HG03159 (cell line): ENCODE results near the gene OR6J1.
"Not testable (repeated sequence)": the region's sequence is repeated elsewhere in the genome, so short reads cannot be mapped to it uniquely, and the experiment has no call there.

Experiments
- ATAC-seq: cut with Tn5 transposase; IDR thresholded peaks from one replicate; pipeline ENCODE4 v1.9.1; 2021; ENCODE audit warnings: mild to moderate bottlenecking, moderate library complexity; ENCODE audit not compliant: unreplicated experiment

Gene OR6J1

DNA sequence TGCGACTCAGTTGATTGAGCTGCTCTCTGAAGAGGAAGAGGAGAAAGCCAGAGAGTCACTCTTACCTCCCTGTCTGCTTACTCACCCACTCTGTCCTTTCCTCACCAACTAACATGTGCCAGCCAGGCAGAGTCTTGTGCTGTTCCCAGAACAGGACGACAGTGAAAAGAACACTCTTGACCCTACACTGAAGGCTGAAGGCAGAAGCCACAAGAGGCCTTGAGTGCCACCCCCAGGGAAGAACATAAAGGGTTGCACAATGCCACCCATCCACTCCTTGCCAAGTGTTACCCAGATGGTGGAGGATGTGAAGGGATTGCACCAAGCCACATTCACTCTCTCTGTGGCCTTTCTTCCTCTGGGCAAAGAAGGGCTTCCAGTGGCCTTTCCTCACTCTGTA, 33.2 kb downstream of the OR6J1 start:
- ATAC-seq: no peak

DNA sequence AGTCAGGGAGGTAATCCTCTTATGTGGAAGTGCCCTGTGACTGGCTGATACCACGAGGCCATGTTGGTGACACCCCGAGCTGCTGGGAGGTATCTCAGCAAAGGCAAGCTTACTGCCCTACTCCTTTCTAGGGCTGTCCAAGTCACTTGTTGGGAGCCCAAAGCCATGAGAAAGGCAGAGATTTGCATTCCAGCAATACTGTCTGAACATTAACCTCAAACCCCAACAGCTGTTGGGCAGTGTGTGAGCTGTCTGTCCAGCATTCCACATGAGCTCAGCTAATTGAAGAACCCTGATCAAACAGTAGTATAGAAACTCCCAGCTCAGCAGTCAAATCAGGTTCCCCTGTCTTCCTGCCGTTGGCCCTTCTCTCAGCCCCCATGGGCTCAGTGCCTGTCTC, 36.9 kb downstream of the OR6J1 start:
- ATAC-seq: no peak

DNA sequence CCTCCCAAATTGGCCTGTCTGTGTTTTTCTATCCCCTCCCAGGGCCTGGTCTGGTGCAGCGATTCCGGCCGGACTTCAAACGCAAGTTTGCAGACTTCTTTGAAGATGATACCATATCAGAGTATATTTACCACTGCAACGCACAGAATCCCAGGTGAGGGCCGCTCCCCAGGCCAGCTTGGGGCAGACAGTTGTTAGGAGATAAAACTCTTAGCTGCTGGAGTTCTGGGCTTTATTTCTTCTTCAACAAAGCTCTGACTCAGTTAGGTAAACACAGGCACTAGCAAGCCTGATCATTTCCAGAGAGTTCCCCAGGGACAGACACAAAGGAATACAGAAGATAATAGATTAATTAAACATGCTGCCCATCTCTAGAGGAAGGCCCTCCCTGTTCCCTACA, 37.8 kb downstream of the OR6J1 start:
- ATAC-seq: no peak

GRCh38 chr14:22602862-22603261, 41.3 kb downstream of the OR6J1 start:
- no peak for ATAC-seq

GRCh38 chr14:22601996-22602395, 42.2 kb downstream of the OR6J1 start:
- ATAC-seq: no peak

- no peak for ATAC-seq
These were observed 42.7 kb downstream of the OR6J1 start for GRCh38 chr14:22601456-22601855.

DNA sequence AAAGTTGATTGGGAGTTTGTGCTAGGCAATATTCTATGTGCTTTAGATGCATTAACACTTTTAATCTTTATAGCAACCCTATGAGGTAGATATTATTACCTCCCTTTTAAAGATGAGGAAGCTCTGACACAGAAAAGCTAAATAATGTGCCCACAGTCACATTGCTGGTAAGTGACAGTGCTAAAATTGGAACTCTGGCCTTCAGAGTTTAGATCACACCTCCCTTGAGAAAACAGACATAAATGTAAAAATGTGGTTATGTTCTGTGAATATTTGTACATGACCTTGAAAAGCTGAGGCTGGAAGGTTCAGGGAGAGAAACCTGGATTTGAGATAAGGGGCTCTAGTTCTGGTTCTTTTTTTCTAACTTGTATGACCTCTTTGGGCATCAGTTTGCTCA, 44.1 kb downstream of the OR6J1 start:
- ATAC-seq: no peak

GRCh38 chr14:22599349-22599748, 44.8 kb downstream of the OR6J1 start:
- no peak for ATAC-seq

- ATAC-seq: no peak
These were observed 45.3 kb downstream of the OR6J1 start for GRCh38 chr14:22598896-22599244.

- ATAC-seq: peak; percentile 68
These were observed 45.9 kb downstream of the OR6J1 start, which contains the start of gene ABHD4 for GRCh38 chr14:22598099-22598895. TSS of gene ABHD4 (plus strand) at chr14:22598300. CDS start at chr14:22598307, 7 bp downstream.

DNA sequence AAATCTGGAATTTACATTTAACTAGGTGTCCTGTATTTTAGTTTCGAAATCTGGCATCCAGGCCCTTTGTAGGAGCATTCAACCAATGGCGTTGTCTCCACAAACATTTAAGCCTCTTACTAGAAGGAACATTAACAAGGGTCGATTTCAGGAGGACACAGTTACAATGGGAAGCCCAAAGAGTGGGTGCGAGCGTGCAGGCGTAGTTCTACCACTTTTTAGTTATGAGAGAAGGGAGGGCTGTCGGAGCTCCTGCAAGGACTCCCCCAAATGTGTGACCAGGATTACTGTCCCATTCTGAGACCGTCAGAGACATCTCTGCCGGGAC, 46.4 kb downstream of the OR6J1 start:
- ATAC-seq: peak; percentile 21

- no peak for ATAC-seq
These were observed 46.9 kb downstream of the OR6J1 start for GRCh38 chr14:22597265-22597664.

- ATAC-seq: no peak
These were observed 47.7 kb downstream of the OR6J1 start for GRCh38 chr14:22596354-22596879.

DNA sequence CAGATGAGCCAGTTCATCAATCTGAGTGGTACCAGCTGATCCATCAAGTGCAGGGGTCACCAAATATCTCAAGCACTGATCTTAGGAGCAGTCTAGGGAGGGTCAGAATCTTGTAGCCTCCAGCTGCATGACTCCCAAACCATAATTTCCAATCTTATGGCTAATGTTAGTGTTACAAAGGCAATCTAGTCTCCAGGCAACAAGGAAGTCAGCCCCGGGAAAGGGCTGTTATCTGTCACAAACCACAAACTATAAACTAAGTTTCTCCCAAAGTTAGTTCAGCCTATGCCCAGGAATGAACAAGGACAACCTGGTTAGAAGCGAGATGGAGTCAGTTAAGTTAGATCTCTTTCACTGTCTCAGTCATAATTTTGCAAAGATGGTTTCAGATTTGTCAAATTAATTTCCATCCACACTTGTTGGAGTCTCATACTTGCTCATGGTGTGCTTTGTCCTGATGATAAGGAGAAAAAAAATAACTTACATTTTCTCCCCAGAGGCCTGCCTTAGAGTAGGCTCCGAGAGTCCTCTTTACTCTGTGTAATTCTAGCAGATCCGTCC, 49.9 kb downstream of the OR6J1 start:
- no peak for ATAC-seq

DNA sequence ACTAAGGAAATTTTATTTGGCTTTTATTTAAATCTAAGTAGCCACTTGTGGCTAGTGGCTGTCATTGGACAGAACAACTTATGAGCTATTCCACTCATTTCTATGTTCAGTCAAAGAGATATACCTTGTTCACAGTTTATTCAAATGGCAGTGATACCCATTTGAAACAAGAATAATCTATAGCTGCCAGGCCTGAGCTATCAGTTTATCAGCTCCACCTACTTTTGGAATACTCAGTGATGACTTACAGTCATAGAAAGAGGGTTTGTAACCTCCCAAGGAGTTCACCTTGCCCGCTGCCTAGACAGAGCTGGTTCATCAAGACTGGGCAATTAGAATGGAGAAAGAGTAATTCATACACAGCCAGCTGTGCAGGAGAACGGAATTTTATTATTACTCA, 50.6 kb downstream of the OR6J1 start:
- no peak for ATAC-seq

DNA sequence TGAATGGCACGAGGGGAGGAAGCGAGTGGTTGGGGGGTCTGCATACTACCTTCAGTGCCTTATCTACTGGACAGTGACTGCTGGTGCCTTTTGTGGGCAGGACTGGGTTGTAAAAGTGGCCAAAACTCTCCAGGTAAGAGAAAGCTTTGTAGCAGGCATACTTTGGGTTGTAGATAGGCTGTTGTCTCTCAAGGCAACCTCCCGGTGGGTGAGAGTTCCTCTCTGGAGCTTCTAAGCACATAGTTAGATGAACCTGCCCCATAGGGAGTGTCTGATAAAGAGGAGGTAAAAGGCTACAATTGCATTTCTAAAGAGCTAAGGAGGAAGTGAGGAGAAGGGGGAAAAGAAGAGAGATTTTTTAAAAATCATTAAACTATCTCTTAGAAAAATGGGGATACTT, 51.0 kb downstream of the OR6J1 start:
- ATAC-seq: no peak

DNA sequence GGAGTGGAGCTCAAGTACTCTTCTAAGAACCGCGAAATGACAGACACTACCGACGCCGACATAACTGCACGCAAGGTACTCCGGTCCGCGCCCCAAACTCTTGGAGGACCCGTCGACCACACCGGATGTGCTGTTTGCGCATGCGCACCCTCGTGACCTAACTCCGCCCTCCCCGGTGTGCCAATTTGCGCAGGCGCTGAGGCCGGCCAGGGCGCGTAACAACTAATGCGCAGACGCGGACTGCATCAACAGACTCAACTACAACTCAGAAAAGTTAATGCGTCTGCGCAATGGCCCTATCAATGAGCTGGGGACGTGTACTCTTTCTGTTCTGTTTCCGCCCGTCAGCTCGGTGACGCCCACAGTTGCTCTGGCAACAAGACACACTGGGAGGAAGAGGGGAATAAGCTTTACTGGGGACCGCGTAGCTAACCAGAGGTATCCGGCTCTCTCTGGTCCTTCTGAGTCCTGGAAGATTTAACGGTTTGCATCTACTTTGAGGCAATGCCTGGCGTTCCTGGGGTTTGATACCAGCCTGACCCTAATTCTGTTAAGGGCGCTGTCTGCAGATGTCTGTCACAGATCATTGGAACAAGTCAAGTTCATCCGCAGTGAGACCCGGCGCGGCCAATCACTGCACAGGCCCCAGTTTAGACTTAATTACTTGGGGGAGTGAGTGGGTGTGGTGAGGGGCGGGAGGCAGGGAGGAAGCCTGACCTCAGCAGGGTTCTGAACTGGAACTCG, 54.9 kb downstream of the OR6J1 start, which contains the start of gene DAD1:
Gene DAD1, minus strand, starts transcription at position 129 of the 744 bp plus-strand sequence. Its CDS starts 67 bp downstream, at position 62.
- peak; percentile 88 for ATAC-seq

DNA sequence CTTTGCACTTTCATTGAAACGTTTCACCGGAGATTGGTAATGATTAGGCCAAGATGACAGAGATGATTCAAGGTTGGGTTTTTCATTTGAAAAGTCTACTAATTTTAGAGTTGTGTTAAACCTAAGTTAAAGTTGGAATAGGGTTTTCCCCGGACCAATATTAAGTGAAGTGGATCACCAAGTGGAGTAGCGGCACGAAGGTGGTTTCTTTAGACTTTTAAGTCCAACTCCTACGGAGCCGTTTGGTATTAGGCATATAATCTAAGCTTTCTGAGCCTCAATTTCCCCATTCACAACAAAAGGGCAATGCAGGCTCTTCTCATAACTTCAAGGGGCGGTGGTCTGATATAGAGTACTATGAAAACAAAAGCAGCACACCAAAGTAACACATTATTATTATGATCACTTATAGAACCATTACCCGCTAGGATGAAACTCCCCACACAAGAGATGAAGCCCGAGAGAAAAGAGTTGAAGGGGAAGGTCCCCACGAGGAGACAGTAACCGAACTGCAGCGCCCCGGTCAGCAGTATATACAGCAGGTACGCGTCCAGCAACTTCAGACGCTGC, 55.5 kb downstream of the OR6J1 start:
- no peak for ATAC-seq

- ATAC-seq: not testable (repeated sequence)
These were observed 56.3 kb downstream of the OR6J1 start for GRCh38 chr14:22587677-22588422.

GRCh38 chr14:22587247-22587646, 56.9 kb downstream of the OR6J1 start:
- ATAC-seq: no peak

GRCh38 chr14:22583994-22584393, 60.2 kb downstream of the OR6J1 start:
- ATAC-seq: no peak
